Dermis blood vessel endothelial cell (primary cell): Measurements from ENCODE around the gene PCBD1. TPM values are rescaled to one million over a fixed set of nuclear protein-coding genes. Genes with fewer than 3 reads are reported as not detected.
"Not testable (repeated sequence)": the region's sequence is repeated elsewhere in the genome, so short reads cannot be mapped to it uniquely, and the experiment has no call there.

Experiments used
- DNase-seq: peaks from one replicate; pipeline ENCODE4 v3.0.0; 2010
- total RNA-seq: library from RNA; depleted of rRNA; stranded (reverse); fragments of >200 nt; gene quantifications from 2 replicates; pipeline ENCODE4 v1.2.3, GENCODE V29; 2014

PCBD1 gene
- total RNA-seq, result 57.3 and 93.5 TPM in 2 replicates

GRCh38 chr10:70887804-70888800 lies at the start of gene PCBD1:
Gene PCBD1 (minus strand): TSS chr10:70888565. CDS start chr10:70888533, 32 bp downstream.
- DNase-seq, result peak; percentile 81

DNA sequence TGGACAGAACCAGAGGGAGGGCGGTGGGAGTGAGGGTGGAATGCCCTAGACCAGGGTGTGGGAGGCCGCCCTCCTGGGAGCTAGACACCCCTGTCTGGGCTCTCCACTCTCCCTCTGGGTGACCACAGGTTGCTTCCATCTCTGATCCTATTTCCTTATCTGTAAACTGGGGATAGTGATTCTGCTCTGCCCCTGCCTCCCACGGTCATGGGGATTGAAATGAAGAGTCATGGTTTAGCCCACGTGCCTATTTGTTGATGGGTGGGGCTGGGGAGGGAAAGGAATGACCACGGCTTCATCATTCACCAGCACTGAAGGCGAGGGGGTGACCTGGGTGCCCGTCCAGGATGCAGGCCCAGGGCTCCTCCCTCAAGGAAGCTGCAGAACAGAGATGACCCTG lies 49.3 kb upstream of the PCBD1 start:
- DNase-seq, result no peak

GRCh38 chr10:70936111-70936510 lies 47.7 kb upstream of the PCBD1 start:
- no peak for DNase-seq

DNA sequence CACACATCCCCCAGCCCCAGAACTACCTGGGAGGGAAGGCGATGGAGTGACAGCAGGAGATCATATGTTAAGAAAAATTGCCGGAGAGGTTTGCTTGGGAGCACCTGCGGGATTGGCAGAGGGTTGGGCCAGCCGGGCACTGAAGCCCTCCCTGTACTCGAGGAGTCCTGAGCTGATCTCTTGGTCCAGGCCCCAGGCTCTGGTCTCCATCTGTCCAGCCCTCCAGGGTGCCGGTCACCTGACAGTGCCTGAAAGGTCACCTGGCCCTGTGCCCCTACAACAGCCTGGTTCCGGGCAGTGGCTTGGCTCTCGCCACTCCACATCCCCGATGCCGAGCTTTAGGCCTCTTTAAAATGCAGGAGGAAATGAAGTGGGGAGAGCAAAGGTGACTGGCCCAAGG lies 47.3 kb upstream of the PCBD1 start:
- DNase-seq, result no peak

DNA sequence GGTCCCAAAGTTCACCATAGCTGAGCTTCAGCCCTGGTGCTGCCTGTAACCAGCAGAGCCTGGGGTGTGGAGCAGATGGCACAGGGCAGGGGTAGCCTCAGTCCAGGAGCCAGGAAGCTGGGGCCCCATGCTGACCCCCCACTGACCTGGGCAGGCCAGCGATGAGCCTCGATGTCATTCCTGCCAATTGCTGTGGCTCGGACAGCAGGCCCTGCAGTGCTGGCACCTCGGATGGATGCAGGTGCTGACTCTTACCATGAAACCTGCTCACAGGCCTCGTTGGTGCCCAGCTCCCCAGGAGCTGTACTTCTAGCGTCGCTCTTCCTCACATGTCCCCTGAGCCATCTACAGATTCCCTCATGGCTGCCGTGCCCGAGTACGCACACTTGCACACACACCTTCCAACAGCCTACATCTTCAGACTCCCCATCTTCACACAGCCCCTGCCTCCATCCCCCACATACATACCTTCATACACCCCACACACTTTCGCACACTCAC lies 46.8 kb upstream of the PCBD1 start:
- no peak for DNase-seq

DNA sequence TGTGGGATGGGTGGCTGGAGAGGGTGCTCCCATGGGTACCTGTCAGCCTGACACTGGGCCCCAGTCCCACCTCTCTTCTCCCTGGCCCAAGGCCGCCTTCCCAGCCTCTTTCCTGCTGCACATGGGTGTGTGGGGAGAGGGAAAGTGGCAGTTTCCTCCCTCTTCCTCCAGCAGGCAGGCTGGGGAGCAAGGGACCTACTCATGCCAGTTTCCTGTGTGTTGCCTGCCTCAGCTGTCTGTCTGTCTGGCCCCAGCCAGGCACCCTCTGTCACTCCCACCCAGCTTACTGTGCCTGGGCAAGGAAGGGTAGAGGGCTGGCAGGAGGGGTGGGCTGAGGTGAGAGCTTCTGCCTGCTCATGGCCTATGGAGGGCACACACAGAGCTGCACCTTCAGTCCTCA lies 46.3 kb upstream of the PCBD1 start:
- no peak for DNase-seq

GRCh38 chr10:70932392-70933196 lies 44.2 kb upstream of the PCBD1 start:
- no peak for DNase-seq

- no peak for DNase-seq
Measured at GRCh38 chr10:70931168-70931815, 42.9 kb upstream of the PCBD1 start.

DNA sequence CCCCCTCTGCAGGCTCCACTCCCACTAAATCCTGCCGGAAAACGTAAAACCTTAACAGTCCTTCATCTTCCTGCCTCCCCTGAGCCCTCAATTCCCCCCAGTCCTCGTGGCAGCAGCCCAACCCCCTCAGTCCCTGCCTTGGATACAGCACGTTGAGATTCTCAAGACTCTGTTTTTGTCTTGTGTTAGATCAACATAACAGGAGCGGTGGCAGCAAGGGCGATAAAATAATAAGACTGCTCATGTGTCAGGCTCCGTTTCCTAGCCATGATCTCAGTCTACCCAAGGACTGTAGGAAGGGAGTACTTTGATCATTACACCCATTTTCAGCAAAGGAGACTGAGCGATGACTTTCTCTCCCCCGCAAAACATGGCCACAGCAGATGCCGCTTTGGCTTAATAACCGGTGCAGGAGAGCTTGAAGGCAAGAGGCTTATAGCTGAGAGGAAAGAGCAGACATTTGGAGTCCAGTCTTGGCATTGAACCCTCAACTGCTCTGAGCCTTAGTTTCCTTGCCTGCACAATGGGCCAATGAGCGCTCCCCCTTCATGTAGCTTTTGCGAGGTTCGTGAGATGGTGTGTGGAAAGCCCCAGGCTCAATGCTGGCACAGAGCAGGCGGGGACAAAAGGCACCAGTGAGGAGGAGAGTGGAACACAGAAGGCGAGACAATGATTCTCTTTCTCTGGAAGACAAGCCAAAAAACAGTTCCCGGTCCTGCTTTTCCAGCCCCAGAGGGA lies 42.1 kb upstream of the PCBD1 start:
- no peak for DNase-seq

DNA sequence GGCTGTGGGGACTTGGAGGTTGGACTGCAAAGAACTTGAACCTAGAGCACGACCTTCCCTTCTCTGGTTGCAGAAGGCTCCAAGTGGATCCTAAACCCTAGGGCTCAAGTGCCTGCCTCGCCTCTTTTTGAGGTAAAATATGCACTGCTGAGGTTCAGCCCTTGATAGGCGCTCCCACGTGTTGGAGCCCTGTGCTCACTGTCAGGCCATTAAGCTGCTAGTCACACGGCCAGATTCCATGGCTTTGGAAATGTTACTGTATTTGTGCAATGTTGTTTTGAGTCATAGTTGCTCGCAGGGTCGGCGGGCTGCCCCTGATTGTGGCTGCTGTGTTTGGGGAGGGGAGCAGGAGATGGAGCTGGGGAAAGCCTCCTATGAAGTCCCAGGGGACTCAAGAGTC lies 39.8 kb upstream of the PCBD1 start:
- no peak for DNase-seq

- DNase-seq, result no peak
Measured at GRCh38 chr10:70927189-70927943, 39.0 kb upstream of the PCBD1 start.

DNA sequence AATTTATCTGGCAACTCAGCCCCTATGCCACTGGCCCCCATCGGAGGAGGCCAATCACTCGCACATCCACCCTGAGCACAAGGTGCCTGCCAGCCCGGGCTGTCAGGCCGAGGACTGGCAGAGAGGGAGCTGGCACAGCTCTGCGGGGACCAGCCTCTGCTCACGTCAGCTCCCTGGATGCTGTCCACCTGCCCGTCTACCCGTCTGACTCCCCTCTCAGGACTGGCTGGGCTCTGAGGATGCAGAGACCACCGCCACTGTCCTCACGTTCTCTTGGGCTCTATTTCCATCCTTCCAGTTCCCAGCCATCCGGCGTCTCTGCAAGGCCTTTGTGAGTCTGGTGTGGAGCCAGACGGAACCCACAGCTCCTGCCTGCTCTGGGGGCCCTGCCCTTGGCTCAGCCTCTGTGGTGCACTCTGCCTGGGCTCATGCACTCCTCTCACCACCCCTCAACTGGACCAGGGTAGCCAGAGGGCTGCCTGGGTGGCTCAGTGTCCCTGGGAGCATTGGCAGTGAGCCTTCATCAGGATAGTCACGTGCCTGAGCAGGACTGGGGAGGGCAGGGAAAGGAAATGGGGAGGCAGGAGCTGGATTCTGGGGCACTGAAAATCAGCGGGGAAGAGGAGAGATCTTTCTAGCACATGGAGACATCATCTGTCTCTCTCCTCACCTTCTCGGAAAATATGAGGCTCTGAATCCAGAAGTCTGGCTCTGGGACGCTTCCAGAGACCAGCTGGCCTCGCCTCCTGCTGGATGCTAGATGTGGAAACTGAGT lies 38.0 kb upstream of the PCBD1 start:
- DNase-seq, result no peak

DNA sequence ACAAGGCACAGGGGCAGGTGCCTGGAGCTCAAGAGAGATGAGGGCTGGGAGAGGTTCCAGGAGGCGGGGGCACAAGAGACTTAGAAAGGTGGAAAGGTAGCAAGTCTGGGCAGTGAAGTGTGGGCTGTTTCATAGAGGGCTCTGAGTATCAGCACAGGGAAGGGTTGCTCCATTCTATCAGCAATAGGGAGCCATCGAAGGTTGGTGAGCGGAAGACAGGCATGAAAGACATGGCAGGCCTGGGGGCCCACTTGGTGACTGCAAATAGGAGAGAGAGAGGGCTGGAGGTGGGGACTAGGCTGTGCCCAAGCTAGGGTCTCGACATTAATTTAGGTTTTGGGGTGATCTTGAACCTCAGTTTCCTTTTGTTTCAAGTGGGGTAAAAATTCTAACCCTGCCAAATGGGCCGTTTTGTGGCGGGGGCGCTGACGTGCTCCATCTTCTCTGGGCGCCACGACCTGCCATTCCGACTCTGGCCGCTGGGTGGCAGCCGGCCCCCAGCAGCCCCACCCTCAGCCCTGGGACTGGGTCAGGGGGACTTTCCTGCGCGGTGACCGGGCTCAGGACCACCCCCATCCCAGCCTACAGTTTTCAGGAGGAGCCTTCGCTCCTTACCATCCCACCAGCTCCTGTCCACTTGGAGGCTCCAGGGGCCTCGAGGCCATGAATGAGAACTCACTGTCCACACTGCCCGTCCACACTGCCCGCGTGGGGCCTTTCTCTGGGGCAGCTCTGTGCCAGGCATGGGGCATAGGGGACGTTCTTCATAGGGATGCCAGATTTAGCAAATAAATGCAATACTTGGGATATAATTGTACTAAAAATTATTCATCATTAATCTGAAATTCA lies 37.2 kb upstream of the PCBD1 start:
- peak; percentile 62 for DNase-seq

DNA sequence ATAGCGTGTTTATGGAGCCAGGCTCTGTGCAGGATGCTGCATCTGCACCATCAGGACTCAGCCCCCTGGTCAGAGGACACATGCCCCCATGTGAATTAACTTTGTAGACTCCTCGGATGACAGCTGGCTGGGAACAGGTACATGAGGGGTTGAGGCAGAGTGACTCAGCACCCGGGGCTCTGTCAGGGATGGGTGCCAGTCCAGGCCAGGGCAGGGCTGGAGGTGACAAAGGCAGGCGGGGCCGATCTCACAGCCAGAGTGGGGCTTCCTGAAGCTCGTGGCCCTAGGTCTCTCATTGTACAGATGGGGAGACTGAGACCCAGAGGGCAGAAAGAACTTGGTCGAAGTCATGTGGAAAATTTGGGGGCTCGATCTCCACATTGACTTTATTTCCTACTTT lies 35.3 kb upstream of the PCBD1 start:
- no peak for DNase-seq

- DNase-seq, result no peak
Measured at GRCh38 chr10:70921285-70921684, 32.9 kb upstream of the PCBD1 start.

DNA sequence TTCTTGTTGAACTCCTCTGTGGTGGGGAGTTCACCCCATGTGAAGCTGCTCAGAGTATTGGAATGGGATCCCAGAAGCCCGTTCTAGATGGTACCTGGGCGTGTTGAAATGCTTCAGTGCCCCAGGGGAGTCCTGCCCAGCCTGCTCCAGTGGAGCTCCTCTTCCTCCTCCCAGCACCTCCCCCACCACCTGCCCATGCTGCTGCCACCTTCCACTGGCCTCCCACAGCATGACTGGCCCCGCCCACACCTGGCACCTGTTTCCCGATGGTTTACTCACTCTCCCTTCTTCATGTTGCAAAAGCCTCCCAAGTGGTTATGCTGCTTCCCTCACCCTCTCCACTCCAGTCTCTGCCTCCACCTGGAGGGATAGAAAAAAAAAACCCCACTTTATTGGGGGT lies 32.2 kb upstream of the PCBD1 start:
- no peak for DNase-seq

DNA sequence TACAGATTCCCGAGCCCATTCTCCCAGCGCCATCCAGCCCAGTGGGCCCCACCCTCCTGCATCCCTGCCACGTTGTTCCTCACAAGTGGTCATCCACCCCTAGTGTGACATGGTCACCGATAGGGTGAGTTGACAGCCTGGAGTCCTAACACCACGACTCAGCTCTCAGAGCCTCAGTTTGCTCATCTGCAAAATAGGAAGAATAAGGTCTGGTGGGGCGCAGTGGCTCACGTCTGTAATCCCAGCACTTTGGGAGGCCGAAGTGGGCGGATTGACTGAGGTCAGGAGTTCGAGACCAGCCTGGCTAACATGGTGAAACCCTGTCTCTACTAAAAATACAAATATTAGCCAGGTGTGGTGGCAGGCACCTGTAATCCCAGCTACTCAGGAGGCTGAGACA lies 31.5 kb upstream of the PCBD1 start:
- DNase-seq, result not testable (repeated sequence)

- no peak for DNase-seq
Measured at GRCh38 chr10:70918851-70919530, 30.6 kb upstream of the PCBD1 start.

DNA sequence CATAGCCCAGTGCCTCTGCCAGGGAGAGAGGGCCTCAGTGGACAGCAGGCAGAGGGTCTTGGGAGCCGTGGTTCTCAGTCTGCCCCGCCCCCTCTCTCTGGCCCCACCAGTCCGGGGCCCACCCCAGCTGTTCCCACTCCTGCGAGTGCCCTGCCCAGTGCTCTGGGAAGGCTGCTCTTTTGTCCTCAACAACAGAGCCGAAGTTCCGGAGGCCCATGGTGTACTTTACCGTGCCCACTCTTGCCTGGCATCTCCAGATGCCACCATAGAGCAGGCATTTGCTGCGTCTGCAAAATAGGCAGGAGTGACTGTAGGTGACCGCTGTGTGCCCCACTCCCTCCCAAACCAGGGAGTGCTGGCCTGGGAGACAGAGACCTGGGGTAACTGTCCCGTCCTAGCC lies 29.3 kb upstream of the PCBD1 start:
- DNase-seq, result no peak
